GM04503 (cell line): ENCODE measurements around the gene LYZ.

Source experiments
- DNase-seq: peaks from one replicate; pipeline ENCODE4 v3.0.0-alpha.2; 2012; ENCODE audit warnings: low read depth

Gene LYZ

GRCh38 chr12:69386921-69387320 lies 38.7 kb downstream of the LYZ start:
- no peak for DNase-seq

GRCh38 chr12:69388371-69388770 lies 40.2 kb downstream of the LYZ start:
- DNase-seq = no peak

GRCh38 chr12:69389831-69390230 lies 41.6 kb downstream of the LYZ start:
- no peak for DNase-seq

- DNase-seq = no peak
Measured at GRCh38 chr12:69392179-69392928, 44.2 kb downstream of the LYZ start.

GRCh38 chr12:69396041-69396440 lies 47.9 kb downstream of the LYZ start:
- no peak for DNase-seq

GRCh38 chr12:69396963-69397362 lies 48.8 kb downstream of the LYZ start:
- DNase-seq = no peak

GRCh38 chr12:69397978-69398377 lies 49.8 kb downstream of the LYZ start:
- no peak for DNase-seq

- no peak for DNase-seq
Measured at GRCh38 chr12:69401940-69402339, 53.8 kb downstream of the LYZ start.
